ENCODE data around the gene RSRC1.

DNA sequence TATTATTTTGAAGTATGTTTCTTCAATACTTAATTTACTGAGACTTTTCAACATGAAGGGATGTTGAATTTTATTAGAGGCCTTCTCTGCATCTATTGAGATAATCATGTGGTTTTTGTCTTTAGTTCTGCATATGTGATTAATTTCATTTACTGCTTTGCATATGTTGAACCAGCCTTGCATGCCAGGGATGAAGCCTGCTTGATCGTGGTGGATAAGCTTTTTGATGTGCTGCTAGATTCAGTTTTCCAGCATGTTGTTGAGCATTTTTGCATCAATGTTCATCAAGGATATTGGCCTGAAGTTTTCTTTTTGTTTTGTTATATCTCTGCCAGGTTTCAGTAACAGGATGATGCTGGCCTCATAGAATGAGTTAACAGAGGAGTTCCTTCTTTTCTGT is 134.4 kb downstream of the RSRC1 start:
- TF ChIP-seq, protein P1, sequence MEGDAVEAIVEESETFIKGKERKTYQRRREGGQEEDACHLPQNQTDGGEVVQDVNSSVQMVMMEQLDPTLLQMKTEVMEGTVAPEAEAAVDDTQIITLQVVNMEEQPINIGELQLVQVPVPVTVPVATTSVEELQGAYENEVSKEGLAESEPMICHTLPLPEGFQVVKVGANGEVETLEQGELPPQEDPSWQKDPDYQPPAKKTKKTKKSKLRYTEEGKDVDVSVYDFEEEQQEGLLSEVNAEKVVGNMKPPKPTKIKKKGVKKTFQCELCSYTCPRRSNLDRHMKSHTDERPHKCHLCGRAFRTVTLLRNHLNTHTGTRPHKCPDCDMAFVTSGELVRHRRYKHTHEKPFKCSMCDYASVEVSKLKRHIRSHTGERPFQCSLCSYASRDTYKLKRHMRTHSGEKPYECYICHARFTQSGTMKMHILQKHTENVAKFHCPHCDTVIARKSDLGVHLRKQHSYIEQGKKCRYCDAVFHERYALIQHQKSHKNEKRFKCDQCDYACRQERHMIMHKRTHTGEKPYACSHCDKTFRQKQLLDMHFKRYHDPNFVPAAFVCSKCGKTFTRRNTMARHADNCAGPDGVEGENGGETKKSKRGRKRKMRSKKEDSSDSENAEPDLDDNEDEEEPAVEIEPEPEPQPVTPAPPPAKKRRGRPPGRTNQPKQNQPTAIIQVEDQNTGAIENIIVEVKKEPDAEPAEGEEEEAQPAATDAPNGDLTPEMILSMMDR (IDR thresholded peaks at IDR 0.05; ENCODE audit: insufficient read depth, low read length, poor library complexity, severe bottlenecking), result no peak
- TF ChIP-seq EZH2phosphoT487 (conservative IDR thresholded peaks at IDR 0.05; ENCODE audit: low read length), result no peak

Data from SU-DHL-6 (cell line).